CD4-positive, alpha-beta T cell treated with Interleukin-2 at 100 ng/mL for 4 hours (primary cell): Measurements from ENCODE around the gene EVPLL.
"Not testable (repeated sequence)": the region's sequence is repeated elsewhere in the genome, so short reads cannot be mapped to it uniquely, and the experiment has no call there.

ENCODE experiments used
- DNase-seq: peaks from one replicate; pipeline ENCODE4 v3.0.0-alpha.2; 2020; ENCODE audit warnings: low spot score

Gene EVPLL

GRCh38 chr17:18377437-18378204, at the start of gene EVPLL:
EVPLL (plus strand) TSS chr17:18377778; CDS start chr17:18380938, 3,160 bp downstream.
- DNase-seq = no peak

- DNase-seq = no peak
Observed at GRCh38 chr17:18328643-18329204, 48.9 kb upstream of the EVPLL start.

GRCh38 chr17:18331879-18332278, 45.7 kb upstream of the EVPLL start:
- peak; percentile 22 for DNase-seq

GRCh38 chr17:18332909-18333489, 44.6 kb upstream of the EVPLL start:
- no peak for DNase-seq

- not testable (repeated sequence) for DNase-seq
Observed at GRCh38 chr17:18338158-18338557, 39.4 kb upstream of the EVPLL start.

- no peak for DNase-seq
Observed at GRCh38 chr17:18339933-18340332, 37.6 kb upstream of the EVPLL start.

GRCh38 chr17:18344021-18344420, 33.6 kb upstream of the EVPLL start:
- DNase-seq = no peak

- DNase-seq = no peak
Observed at GRCh38 chr17:18353541-18353940, 24.0 kb upstream of the EVPLL start.

GRCh38 chr17:18356624-18357023, 21.0 kb upstream of the EVPLL start:
- DNase-seq = no peak

GRCh38 chr17:18360518-18360917, 17.1 kb upstream of the EVPLL start:
- DNase-seq = no peak

GRCh38 chr17:18361837-18362697, 15.5 kb upstream of the EVPLL start:
- DNase-seq = no peak

GRCh38 chr17:18362698-18363100, 14.9 kb upstream of the EVPLL start:
- peak; percentile 2 for DNase-seq

- peak; percentile 90 for DNase-seq
Observed at GRCh38 chr17:18363101-18364049, 14.2 kb upstream of the EVPLL start, which contains the start of gene SHMT1. SHMT1 (minus strand) TSS chr17:18363550; CDS start chr17:18355981, 7,569 bp downstream.

- DNase-seq = no peak
Observed at GRCh38 chr17:18364166-18364565, 13.4 kb upstream of the EVPLL start.

- DNase-seq = no peak
Observed at GRCh38 chr17:18368946-18369345, 8.6 kb upstream of the EVPLL start.

- DNase-seq = no peak
Observed at GRCh38 chr17:18370761-18371160, 6.8 kb upstream of the EVPLL start.

- no peak for DNase-seq
Observed at GRCh38 chr17:18371455-18371854, 6.1 kb upstream of the EVPLL start.

- not testable (repeated sequence) for DNase-seq
Observed at GRCh38 chr17:18373181-18373580, 4.4 kb upstream of the EVPLL start.

GRCh38 chr17:18374216-18374615, 3.4 kb upstream of the EVPLL start:
- no peak for DNase-seq

GRCh38 chr17:18378205-18378505, 577 bp downstream of the EVPLL start:
- DNase-seq = no peak

- not testable (repeated sequence) for DNase-seq
Observed at GRCh38 chr17:18378614-18379013, 1.0 kb downstream of the EVPLL start.
